Stomach (tissue), 4 donors: ENCODE results near the gene PLP1.

Source experiments
- EP300 ChIP-seq: sonication (generic); formaldehyde crosslinking; IDR thresholded peaks from one replicate; pipeline ENCODE4 v1.6.1; 2017; ENCODE audit warnings: antibody characterized with exemption
- POLR2A ChIP-seq, 4 donors: fragments of 450-650 bp; IDR thresholded peaks; one replicate each; pipeline ENCODE4 v1.6.1; 2016; ENCODE audit warnings: antibody characterized with exemption in 4 of 4, control low read depth in 2 of 4, mild to moderate bottlenecking in 1 of 4, moderate library complexity in 1 of 4
- POLR2AphosphoS5 ChIP-seq, 3 donors: sonication (generic); formaldehyde crosslinking; IDR thresholded peaks; one replicate each; pipeline ENCODE4 v1.6.1; 2016; ENCODE audit warnings: antibody characterized with exemption in 3 of 3
- TF ChIP-seq, protein P1 (sequence below), 7 experiments: fragments of 450-650 bp in 4 of 7; fragments of 200-600 bp in 3 of 7; sonication (generic) in 3 of 7; IDR thresholded peaks; one replicate each; pipeline ENCODE4 v1.5.1; 2016 to 2019; ENCODE audit warnings: antibody characterized with exemption in 7 of 7, control low read depth in 2 of 7, mild to moderate bottlenecking in 1 of 7

DNA sequence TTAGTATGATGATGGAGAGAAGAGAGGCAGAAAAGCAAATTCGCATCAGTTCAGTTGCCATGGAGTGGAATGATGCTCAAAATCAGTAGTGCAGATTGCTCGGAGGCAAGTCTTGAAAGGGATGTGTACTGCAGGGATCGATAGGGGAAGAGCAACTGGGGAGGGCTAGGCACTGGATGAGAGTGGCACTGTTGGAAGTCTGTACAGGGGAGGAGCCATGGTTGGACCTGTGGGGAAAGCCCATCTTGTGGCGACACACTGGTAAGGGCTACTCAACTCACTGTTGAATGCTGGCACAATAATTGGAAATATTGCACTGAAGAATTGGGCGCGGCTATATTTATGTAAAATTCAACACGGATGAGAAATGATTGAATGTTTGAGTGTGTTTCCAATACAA is 54.2 kb downstream of the PLP1 start:
- TF ChIP-seq, protein P1, sequence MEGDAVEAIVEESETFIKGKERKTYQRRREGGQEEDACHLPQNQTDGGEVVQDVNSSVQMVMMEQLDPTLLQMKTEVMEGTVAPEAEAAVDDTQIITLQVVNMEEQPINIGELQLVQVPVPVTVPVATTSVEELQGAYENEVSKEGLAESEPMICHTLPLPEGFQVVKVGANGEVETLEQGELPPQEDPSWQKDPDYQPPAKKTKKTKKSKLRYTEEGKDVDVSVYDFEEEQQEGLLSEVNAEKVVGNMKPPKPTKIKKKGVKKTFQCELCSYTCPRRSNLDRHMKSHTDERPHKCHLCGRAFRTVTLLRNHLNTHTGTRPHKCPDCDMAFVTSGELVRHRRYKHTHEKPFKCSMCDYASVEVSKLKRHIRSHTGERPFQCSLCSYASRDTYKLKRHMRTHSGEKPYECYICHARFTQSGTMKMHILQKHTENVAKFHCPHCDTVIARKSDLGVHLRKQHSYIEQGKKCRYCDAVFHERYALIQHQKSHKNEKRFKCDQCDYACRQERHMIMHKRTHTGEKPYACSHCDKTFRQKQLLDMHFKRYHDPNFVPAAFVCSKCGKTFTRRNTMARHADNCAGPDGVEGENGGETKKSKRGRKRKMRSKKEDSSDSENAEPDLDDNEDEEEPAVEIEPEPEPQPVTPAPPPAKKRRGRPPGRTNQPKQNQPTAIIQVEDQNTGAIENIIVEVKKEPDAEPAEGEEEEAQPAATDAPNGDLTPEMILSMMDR (IDR thresholded peaks at IDR 0.05): no peak
- TF ChIP-seq POLR2A (IDR thresholded peaks at IDR 0.05): no peak
- TF ChIP-seq EP300: no peak
- no peak for TF ChIP-seq POLR2AphosphoS5 (IDR thresholded peaks at IDR 0.05)
